Measurements from ENCODE around the gene CHD9.

- TF ChIP-seq TAF1 (IDR thresholded peaks at IDR 0.05; ENCODE audit: borderline replicate concordance, low read depth, low read length), result no peak
- no peak for TF ChIP-seq POLR2A (IDR thresholded peaks at IDR 0.05; ENCODE audit: low read depth, low read length)
- no peak for TF ChIP-seq POLR2AphosphoS5 (IDR thresholded peaks at IDR 0.05; ENCODE audit: low read depth, low read length)
Observed at GRCh38 chr16:53115773-53116172, 61.0 kb downstream of the CHD9 start.
